Measurements from ENCODE around the gene ZBTB1.

DNA sequence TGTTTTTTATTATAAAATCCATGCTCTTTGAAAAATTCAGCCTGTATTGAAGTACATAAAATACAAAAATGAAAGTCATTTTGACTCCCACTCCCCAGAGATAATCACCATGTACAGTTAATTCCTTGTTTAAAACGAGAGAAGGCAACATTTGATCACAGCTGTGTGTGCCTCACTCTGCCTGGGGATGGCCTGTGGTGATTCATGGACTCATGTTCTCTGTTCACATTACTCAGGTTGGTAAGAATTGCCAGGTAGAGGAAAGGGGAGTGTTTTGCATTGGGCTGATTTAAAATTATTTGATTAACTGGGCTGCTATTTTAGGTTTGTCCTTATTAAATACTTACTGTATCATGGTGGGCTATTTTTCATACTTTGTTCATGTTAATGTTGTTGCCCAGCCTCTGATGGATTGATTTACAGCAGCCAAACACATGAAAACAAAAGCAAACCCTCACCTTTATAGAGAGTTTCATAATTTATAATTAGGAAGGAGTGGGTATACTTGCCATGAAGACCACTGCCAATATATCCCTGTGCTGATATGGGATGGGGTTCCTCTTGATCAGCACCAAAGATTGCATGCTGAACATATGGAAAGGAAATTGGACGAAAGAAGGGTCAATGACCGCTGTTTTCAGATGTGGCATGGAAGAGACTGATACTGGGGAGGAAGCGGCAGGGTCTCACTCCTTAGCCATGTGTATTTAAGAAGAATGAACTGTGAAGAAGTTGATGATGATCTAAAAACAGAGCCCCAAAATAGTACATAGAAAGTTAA is 3.0 kb downstream of the ZBTB1 start:
- TF ChIP-seq CTCF (IDR thresholded peaks at IDR 0.05; ENCODE audit: insufficient read depth, low read length, poor library complexity, severe bottlenecking) (no peak), EZH2phosphoT487 (conservative IDR thresholded peaks at IDR 0.05; ENCODE audit: low read length) (no peak)
